HS-27A (cell line): ENCODE data around the gene GRK5.

ENCODE experiments used
- DNase-seq: peaks from one replicate; pipeline ENCODE4 v3.0.0-alpha.2; 2012; ENCODE audit warnings: low read depth, missing footprints

The GRK5 gene

GRCh38 chr10:119344381-119344780 lies 137.0 kb downstream of the GRK5 start:
- no peak for DNase-seq

DNA sequence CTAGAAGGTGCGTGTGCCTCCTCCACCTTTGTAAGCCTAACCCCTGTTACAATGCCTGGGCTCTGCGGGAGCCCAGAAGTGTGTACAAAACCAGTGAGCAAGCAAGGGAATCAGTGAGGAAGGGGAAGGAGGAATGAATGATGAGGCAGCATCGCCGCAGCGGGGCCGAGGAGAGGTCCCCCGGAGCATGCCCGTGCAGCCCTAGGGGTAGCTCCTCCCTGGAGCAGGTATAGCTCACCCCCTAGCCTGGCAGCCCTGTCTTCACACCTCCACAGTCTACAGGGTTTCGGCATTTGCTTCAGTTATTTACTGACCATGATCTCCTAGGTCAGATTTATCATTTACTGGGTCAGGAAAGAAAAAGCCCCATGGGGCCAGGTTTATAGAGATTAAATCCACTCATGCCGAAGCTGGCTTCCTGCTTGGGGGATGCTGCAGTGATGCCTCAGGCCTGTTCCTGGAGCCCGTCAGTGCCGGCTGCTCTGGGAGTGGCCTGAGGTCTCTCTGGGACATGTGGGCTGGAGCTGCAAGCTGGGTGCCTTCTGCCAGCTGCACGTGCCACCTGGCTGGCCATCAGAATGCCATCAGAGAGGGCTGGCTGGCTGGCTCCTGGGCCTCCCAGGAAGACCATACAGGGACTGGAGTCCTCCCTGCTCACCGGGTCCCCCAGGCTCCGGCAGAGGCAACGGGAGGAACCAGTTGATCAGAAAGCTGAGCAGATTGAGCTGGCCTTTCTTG lies 138.9 kb downstream of the GRK5 start:
- no peak for DNase-seq

DNA sequence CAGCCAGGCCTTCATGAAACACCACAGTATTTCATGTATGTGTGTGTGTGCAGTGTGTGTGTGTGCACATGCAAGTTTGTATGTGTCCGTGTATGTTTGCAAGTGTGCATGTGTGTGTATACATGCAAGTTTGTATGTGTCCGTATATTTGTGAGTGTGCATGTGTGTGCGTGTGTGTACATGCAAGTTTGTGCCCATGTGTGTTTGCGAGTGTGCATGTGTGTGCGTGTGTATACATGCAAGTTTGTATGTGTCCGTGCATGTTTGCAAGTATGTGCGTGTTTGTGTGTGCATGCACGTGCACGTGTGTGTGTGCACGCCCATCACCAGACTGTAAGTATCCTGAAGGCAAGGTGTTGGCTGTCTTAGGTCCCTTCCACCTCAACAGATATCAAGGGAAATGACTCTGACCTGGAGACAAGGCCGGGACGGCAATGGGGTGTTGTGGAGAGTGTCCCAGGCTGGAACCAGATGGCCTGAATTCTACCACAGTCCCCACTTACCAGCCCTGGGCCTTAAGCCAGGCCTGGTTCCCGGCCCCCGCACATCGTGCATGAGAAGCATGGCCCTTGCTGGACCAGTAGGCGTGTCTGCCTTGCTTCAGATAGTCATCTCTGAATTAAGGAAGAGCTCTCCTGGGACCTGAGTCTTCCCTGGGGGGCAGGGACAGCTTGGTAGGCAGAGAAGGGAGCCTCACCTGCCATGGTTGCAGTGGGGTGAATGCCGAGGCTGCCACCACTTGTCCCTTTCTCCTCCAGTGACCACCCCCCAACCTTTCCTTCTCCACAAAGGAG lies 140.0 kb downstream of the GRK5 start:
- DNase-seq: no peak

DNA sequence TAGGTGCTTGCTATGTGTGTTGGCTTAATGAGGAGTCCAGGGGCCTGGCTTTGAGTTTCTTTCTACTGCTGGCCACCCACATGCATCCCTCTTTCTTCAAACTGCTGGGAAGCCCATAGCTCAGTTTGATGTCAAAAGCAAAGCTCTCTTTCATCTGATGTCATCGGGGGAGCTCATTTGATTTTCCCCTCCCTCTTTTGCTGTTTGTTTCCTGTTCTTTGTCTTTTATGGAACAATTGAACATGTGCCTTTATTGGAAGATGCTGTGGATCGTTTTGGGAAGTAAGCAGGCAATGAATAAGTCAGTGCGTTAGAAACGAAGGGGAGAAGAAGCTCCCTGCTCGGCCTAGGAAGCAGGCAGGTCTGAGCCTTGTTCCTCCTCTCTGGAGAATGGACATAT lies 140.7 kb downstream of the GRK5 start:
- DNase-seq: no peak

DNA sequence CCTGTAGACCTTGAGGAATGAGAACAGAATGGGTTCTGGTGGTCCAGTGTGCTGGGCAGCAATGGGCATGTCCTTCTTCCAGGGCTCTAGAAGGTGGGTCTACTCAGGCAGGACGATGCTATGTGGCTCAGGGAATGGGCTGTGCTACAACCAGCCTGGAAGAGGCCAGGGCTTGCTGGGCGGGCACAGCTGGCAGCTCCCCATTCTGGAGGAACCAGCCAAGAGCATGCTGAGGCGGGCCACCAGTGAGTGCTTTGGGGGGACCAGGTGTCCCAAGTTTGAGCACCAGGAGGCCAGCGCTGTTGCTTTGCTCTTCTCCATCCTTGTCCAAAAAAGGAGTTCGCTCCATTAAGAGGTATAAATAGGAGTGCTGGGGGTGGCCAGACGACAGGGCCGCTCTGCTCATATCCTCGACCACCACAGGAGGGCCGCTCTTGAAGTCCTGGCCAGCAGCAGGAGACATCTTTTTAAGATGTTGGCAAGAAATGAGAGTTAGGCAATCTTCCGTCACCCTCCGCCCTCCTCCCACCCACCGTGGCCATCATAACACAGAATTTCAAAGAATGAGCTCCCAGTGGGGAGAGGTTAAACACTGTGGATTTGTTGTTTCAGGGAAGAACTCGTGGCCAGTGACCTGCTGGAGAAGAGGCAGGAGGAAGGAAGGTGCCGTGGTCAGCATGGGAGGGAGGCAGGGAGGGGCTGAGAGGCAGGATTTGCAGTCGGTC lies 141.3 kb downstream of the GRK5 start:
- no peak for DNase-seq

- DNase-seq: no peak
These were observed 142.0 kb downstream of the GRK5 start for GRCh38 chr10:119349341-119349740.

- no peak for DNase-seq
These were observed 142.6 kb downstream of the GRK5 start for GRCh38 chr10:119349937-119350501.

DNA sequence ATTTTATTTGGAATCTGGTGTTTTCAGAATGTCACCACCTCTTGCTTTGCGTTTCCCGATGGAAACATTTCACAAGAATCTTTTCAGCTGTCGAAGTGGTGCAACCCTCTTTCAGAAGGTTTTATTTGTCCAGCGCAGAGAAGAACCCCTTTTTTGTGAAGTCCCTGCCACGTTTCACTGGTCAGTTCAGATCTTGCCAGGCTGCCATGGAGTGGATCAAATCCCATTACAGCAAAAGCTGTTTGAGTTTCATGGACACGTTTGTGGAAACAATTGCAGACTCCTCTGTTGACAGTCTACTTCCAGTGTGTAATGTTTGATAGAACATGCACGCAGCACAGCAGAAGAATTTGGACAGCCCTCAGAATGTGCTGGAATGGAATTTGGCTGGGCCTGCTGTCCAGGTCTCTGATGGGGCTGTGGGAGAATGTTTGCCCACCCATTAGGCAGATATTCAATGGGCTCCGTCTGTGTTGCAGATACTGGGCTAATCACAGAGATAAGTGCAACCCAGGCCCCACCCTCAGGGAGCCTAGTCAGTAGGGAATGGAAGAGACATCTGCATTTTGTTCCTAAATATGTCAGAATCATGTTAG lies 143.2 kb downstream of the GRK5 start:
- no peak for DNase-seq

DNA sequence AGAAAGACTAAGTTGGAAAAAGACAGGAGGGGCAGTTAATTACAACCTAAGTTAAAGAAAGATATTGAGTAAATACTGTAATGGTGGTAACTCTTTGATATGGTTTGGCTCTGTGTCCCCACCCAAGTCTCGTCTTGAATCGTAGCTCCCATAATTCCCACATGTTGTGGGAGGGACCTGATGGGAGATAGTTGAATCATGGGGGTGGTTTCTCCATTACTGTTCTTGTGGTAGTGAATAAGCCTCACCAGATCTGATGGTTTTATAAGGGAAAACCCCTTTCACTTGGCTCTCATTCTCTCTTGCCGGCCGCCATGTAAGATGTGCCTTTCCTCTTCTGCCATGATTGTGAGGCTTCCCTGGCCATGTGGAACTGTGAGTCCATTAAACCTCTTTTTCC lies 143.8 kb downstream of the GRK5 start:
- no peak for DNase-seq

GRCh38 chr10:119352042-119352441 lies 144.7 kb downstream of the GRK5 start:
- no peak for DNase-seq

GRCh38 chr10:119352807-119353206 lies 145.4 kb downstream of the GRK5 start:
- no peak for DNase-seq

GRCh38 chr10:119353421-119353820 lies 146.1 kb downstream of the GRK5 start:
- no peak for DNase-seq

DNA sequence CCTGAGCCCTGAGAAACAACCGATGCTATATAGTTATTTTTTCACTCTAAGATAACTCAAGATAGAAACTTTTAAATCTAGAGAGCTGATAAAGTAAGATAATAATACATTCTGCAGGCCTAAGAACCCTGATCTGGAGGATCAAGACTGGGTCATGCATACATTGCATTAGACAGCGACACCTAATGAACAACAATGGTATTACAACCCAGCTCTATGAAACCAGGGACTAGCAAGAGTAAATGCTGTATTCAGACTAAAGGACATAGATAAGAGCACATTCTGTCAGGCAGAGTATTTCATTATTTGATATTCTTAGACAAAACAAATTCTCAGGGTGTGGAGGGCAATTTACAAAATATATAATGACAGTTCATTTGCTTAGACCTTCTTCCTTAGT lies 148.6 kb downstream of the GRK5 start:
- no peak for DNase-seq

- no peak for DNase-seq
These were observed 150.2 kb downstream of the GRK5 start for GRCh38 chr10:119357412-119358151.

- no peak for DNase-seq
These were observed 150.8 kb downstream of the GRK5 start for GRCh38 chr10:119358152-119358512.

DNA sequence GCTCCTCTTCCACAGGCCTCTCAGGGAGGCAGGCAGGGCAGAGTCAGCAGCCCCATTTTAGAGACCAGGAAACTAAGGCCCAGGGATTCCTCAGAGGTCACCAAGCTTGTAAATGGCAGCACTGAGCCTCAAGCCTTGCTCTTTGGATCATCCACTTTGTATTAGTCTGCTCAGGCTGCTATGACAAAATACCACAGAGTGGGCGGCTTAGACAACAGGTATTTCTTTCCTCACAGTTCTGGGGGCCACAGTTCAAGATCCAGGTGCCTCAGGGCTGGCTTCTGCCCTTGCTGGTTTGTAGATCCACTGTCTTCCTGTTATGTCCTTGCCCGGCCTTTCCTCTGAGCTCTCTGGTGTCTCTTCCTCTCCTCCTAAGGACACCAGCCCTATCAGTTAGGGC lies 151.2 kb downstream of the GRK5 start:
- DNase-seq: no peak

DNA sequence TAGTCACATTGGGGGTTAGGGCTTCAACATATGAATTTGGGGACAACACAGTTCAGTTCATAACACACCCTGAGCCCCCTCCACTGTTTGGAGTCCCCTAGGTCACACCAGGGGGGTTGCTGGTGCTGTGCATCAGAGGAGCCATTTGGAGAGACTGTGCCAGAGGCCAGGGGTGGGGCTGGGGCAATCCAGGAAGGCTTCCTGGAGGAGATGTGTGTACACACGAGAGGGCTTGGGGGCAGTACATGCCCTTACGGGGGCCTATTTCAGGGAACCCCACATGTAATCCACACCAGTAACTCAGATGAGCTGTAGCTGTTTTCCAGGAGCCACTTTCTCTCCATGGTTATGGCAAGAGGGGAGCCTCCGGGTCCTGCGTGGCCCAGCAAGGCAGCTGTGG lies 151.7 kb downstream of the GRK5 start:
- no peak for DNase-seq

GRCh38 chr10:119360181-119360921 lies 153.0 kb downstream of the GRK5 start:
- DNase-seq: no peak

DNA sequence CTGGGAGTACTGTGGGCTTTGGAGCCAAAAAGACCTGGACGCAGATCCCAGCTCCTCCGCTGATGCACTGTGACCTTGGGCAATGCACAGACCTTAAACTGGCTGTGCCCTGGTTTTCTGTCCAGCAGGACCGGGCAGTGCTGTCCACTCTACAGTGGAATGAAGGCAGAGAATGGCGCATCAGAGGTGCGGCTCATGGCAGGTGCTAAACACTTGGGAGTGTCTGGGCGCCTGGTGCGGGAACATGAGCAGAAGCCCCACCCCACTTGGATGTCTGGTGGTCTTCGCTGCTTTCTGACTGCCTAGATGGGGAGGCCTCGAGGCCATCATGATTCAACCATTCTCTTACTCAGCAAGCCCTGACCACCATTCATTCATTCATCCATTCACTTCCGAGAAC lies 153.7 kb downstream of the GRK5 start:
- DNase-seq: no peak

- DNase-seq: no peak
These were observed 154.8 kb downstream of the GRK5 start for GRCh38 chr10:119362122-119362521.
